Retinal pigment epithelial cell (primary cell): ENCODE data around the gene ACTN2.
"Not testable (repeated sequence)": the region's sequence is repeated elsewhere in the genome, so short reads cannot be mapped to it uniquely, and the experiment has no call there.

ENCODE experiments used
- DNase-seq: peaks from one replicate; pipeline ENCODE4 v3.0.0-alpha.2; 2010; ENCODE audit warnings: low read depth
- H3K4me3 ChIP-seq: 2 replicates; pipeline ENCODE4 v1.5.1; 2011; ENCODE audit warnings: mild to moderate bottlenecking, low read length, control low read depth, moderate library complexity
- TF ChIP-seq, protein P1 (sequence below): conservative IDR thresholded peaks from 2 replicates; pipeline ENCODE4 v1.5.1; 2011; ENCODE audit warnings: low read depth, low read length, control low read depth, inconsistent platforms

Gene ACTN2

DNA sequence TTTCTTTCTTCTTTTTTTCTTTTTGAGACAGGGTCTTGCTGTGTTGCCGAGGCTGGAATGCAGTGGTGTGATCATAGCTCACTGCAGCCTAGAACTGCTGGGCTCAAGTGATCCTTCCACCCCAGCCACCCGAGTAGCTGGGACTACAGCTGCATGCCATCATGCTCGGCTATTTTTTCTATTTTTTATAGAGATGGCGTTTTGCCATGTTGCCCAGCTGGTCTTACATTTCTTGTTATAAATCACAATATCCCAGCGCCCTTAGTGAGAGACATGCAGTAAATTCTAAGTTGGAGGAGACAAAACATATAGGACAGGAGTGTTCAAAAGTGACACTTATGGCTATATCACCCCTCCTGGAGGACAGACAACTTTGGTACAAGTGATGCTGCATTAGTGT lies 31.3 kb upstream of the ACTN2 start:
- H3K4me3 ChIP-seq: no peak overlapping the region
- no peak for DNase-seq
- TF ChIP-seq, protein P1, sequence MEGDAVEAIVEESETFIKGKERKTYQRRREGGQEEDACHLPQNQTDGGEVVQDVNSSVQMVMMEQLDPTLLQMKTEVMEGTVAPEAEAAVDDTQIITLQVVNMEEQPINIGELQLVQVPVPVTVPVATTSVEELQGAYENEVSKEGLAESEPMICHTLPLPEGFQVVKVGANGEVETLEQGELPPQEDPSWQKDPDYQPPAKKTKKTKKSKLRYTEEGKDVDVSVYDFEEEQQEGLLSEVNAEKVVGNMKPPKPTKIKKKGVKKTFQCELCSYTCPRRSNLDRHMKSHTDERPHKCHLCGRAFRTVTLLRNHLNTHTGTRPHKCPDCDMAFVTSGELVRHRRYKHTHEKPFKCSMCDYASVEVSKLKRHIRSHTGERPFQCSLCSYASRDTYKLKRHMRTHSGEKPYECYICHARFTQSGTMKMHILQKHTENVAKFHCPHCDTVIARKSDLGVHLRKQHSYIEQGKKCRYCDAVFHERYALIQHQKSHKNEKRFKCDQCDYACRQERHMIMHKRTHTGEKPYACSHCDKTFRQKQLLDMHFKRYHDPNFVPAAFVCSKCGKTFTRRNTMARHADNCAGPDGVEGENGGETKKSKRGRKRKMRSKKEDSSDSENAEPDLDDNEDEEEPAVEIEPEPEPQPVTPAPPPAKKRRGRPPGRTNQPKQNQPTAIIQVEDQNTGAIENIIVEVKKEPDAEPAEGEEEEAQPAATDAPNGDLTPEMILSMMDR: no peak

DNA sequence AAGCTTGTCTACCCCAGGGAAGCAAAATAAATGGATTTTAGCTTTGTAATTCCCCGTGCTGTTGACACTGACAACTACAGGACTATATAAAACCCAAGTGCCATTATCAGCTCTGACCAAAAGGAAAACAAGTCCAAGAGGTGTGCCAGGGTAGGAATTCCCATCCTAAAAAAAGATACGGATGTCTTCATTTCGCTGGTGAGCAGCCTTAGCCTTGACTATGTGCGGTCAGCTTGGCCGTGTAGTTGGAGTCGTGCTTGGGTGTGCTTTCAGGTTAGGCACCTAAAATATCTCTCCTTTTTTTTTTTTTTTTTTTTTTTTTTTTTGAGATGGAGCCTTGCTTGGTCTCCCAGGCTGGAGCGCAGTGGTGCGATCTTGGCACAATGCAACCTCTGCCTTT lies 28.9 kb upstream of the ACTN2 start:
- no peak for DNase-seq
- no peak overlapping the region for H3K4me3 ChIP-seq
- TF ChIP-seq, protein P1: no peak

DNA sequence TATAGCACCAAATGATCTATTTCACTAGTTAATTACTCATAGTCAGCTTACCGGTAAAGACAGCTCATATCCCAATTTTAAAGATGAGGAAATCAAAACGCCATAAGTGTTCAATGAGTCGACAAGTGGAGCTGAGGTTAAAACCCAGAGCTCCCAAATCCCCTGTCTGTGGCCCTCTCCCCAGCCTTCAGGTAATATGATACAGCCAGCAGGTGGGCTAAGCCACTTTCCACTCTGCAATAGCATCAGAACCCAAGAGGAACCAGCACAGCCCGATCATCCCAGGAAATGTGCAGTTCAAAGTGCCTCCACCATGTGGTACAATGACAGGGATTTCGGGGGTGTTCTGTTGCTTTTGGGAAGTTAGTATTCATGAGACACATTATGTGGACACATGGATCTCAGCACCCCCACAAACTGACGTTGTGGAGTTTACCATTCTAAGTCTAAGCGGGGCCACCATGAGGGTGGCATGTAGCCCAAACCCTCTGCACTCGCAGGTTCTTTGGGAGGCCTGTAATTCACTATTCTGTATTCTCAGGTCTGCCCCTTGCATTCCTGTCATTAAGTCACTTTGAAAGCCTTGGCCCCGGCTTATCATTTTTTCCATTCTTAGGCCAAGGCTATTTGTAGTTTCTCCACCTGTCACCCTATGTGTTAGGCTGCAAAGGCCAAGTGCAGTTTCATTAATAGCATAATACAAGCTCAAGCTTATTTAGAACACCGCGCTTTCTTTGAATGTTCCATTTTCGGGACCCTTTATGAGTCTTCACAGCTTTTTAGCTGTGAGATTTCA lies 26.3 kb upstream of the ACTN2 start:
- no peak for DNase-seq
- H3K4me3 ChIP-seq: no peak overlapping the region
- TF ChIP-seq, protein P1: no peak

DNA sequence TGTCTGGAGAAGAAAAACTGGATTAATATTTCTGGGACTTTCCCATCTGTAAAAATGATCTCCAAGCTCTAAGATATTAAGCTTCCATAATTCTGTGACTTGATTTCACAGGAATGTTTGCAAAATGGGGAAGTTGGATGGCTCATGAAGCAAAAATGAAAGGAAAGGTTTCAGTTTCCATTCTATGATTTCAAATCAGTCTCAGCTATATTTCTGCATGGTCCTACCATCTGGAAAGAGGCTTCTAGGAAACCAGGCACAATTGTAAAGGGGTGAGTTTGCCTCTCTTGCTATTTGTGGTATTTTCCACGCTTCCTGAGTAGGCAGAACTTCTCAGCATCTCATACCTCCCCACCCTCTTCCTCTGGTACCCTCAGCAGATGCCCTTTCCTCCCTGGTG lies 22.4 kb upstream of the ACTN2 start:
- DNase-seq: no peak
- no peak overlapping the region for H3K4me3 ChIP-seq
- TF ChIP-seq, protein P1: no peak

DNA sequence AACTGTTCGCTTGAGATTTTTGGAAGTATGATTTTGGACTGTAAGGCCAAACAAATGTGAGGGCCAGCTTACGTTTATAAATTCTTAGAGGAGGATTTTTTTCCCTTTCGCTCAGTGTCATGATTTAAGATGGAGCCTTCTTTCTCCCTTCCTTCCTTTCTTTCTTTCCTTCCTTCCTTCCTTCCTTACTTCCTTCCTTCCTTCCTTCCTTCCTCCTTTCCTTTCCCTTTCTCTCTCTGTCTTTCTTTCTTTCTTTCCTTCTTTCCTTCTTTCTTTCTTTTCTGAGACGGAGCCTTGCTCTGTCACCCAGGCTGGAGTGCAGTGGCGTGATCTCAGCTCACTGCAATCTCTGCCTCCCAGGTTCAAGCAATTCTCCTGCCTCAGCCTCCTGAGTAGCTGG lies 17.4 kb upstream of the ACTN2 start:
- not testable (repeated sequence) for DNase-seq, H3K4me3 ChIP-seq

DNA sequence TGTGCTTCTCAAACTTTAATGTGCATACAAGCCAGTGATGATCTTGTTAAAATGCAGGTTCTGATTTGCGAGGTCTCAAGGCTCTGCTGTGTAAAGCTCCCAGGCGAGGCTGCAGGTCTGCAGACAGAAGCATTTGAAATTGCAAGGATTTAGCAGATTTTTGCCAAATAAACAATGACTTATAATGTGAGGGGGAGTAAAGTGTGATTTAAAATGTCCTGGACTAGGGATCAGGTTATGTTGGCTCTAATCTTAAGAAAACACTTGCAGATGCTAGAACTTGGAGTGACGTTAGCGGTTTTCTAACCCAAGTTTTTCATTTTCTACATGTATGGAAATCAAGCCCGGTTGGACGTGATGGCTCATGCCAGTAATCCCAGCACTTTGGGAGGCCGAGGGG lies 16.2 kb upstream of the ACTN2 start:
- TF ChIP-seq, protein P1: no peak
- DNase-seq: no peak
- no peak overlapping the region for H3K4me3 ChIP-seq

DNA sequence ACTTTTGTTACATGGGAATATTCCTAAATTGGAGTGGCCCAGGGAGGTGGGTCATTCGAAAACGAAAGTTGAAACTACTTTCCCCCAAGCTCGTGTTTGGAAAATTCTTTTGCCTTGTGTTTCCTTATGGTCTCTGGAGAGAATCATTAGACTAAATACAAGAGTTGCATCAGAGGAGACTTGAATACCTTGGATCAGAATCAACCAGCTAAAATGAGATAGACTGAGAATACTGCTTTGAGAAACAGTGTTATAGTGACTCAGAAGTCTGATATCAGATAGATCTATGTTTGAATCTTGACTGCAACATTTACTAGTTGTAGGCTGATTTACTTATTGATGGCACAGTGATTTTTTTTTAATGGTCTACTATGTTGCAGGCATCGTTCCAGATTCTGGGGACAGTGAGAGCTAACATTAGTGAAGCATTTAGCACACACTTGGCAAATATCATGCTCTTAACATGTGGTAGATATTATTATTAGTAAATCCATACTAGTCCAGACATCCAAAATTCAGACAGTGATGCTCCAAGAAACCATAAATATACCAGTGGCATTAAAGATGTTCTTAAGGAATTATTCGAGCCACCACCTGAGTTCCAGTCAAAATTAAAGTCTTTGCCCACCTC lies 12.9 kb upstream of the ACTN2 start:
- DNase-seq: no peak
- TF ChIP-seq, protein P1: no peak
- H3K4me3 ChIP-seq: no peak overlapping the region
